Osteoblast (primary cell): ENCODE results near the gene COQ7. TPM values are rescaled to one million over a fixed set of nuclear protein-coding genes. Genes with fewer than 3 reads are reported as not detected.
A peak's percentile ranks its signal among the peaks of the same experiment; 100 is the strongest.

Experiments used
- DNase-seq: peaks from one replicate; pipeline ENCODE4 v3.0.0; 2011; ENCODE audit warnings: low spot score, mixed read lengths; ENCODE audit not compliant: insufficient read length; ENCODE audit errors: missing footprints
- H2AFZ ChIP-seq: 2 replicates; pipeline ENCODE4 v1.6.0; 2011; ENCODE audit warnings: mild to moderate bottlenecking, low read length
- H3K27ac ChIP-seq: 2 replicates; pipeline ENCODE4 v1.5.1; 2011; ENCODE audit warnings: mild to moderate bottlenecking, low read depth, low read length, moderate library complexity
- H3K27me3 ChIP-seq: 2 replicates; pipeline ENCODE4 v1.6.0; 2012; ENCODE audit warnings: mild to moderate bottlenecking, control low read depth, inconsistent platforms, low read length, moderate library complexity; ENCODE audit not compliant: insufficient read depth
- H3K36me3 ChIP-seq: 2 replicates; pipeline ENCODE4 v1.5.1; 2011; ENCODE audit warnings: mild to moderate bottlenecking, low read length, control low read depth, moderate library complexity; ENCODE audit not compliant: insufficient read depth
- H3K4me1 ChIP-seq: 2 replicates; pipeline ENCODE4 v1.5.1; 2011; ENCODE audit warnings: mild to moderate bottlenecking, low read length, control low read depth, moderate library complexity; ENCODE audit not compliant: insufficient read depth
- H3K4me2 ChIP-seq: 2 replicates; pipeline ENCODE4 v1.6.0; 2011; ENCODE audit warnings: mild to moderate bottlenecking, low read length; ENCODE audit not compliant: insufficient read depth
- H3K4me3 ChIP-seq: fragments of 200-600 bp; sonication (generic); 3 replicates; pipeline ENCODE4 v1.5.1; 2012; ENCODE audit warnings: mild to moderate bottlenecking, low read length, inconsistent platforms; ENCODE audit not compliant: insufficient read depth
- H3K79me2 ChIP-seq: 2 replicates; pipeline ENCODE4 v1.6.0; 2012; ENCODE audit warnings: mild to moderate bottlenecking, low read length, control low read depth, inconsistent platforms; ENCODE audit not compliant: insufficient read depth
- H3K9me3 ChIP-seq: 2 replicates; pipeline ENCODE4 v1.5.1; 2011; ENCODE audit warnings: low read depth, low read length, control low read depth
- H4K20me1 ChIP-seq: 2 replicates; pipeline ENCODE4 v1.6.0; 2012; ENCODE audit warnings: mild to moderate bottlenecking, low read length, control low read depth; ENCODE audit not compliant: insufficient read depth
- CTCF ChIP-seq: IDR thresholded peaks from 2 replicates; pipeline ENCODE4 v1.5.1; 2011; ENCODE audit warnings: mild to moderate bottlenecking, low read depth, low read length, moderate library complexity; ENCODE audit errors: extremely low read depth
- total RNA-seq: library from RNA; depleted of rRNA; stranded (reverse); fragments of >200 nt; gene quantifications from 2 replicates; pipeline ENCODE4 v1.2.3, GENCODE V29; 2012

Gene COQ7
- total RNA-seq, 1 donor, result 17.4 TPM

DNA sequence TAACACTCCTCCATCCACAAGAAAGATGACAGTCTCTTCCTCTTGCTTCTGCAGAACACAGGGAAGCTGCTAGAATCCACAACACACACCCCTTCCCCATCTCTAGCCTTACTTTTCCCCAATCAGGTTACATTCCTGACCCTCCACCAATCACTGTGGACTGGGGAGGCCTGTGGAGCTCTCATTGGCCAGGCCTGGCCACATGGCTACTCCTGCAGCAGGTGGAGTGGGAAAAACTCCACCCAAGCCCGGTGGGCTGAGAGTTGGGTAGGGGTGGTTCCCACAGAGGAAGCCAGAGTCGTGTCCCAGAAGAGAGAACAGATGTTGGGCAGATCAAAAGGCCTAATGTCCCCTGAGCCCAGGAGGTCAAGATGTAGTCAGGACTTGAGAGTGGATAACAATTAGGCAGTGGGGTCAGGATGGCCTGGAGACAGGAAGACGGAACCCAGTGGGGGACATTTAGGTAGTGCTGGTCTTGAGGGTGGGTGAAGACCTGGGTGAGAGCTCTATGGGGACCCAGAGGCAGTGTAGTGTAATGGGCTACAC, 22.1 kb downstream of the COQ7 start:
- Histone ChIP-seq H3K79me2 (no peaks in the 10 kb centered on the region), H3K27me3 (peaks cover 3% of the 10 kb centered on the region), H4K20me1 (no peaks in the 10 kb centered on the region), H3K4me1 (peaks cover 24% of the 10 kb centered on the region), H3K9me3 (no peaks in the 10 kb centered on the region), H3K27ac (no peak overlapping the region), H3K4me2 (no peak overlapping the region), H3K36me3 (no peaks in the 10 kb centered on the region), H2AFZ (no peak overlapping the region), H3K4me3 (no peak overlapping the region)
- TF ChIP-seq CTCF, result no peak
- no peak for DNase-seq

GRCh38 chr16:19090916-19091315, 23.5 kb downstream of the COQ7 start:
- H3K4me2 ChIP-seq, result no peak overlapping the region
- no peaks in the 10 kb centered on the region for H3K79me2 ChIP-seq
- H3K4me1 ChIP-seq, result peaks cover 18% of the 10 kb centered on the region
- H3K9me3 ChIP-seq, result no peaks in the 10 kb centered on the region
- H3K36me3 ChIP-seq, result no peaks in the 10 kb centered on the region
- no peak overlapping the region for H2AFZ ChIP-seq
- H3K4me3 ChIP-seq, result no peak overlapping the region
- no peak for DNase-seq
- H4K20me1 ChIP-seq, result no peaks in the 10 kb centered on the region
- H3K27me3 ChIP-seq, result peaks cover 1% of the 10 kb centered on the region
- TF ChIP-seq CTCF, result no peak
- no peak overlapping the region for H3K27ac ChIP-seq

DNA sequence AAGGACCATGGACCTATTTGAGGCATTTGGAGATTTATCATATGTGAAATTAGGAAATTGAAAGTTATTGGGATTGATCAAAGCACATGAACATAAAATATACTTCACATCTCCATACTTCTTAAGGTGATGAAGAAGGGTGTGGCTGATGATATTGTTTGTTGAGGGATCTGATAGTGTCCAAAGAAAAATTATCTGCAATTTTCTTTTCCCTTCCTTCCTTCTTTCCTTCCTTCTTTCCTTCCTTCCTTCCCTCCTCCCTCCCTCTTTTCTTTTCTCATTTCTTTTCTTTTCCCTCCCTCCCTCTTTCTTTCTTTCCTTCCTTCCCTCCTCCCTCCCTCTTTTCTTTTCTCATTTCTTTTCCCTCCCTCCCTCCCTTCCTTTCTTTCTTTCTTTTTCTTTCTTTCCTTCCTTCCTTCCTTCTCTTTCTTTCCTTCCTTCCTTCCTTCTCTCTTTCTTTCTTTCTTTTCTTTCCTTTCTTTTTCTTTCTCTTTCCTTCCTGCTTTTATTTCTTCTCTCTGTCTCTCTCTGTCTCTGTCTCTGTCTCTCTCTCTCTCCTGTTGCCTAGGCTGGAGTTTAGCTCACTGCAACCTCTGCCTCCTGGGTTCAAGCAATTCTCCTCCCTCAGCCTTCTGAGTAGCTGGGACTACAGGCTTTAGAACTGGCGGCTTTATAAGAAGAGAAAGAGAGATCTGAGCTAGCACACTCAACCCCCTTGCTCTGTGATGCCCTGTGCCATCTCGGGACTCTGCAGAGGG, 25.4 kb downstream of the COQ7 start:
- H3K27ac ChIP-seq, result no peak overlapping the region
- no peaks in the 10 kb centered on the region for H3K79me2 ChIP-seq
- no peak for TF ChIP-seq CTCF
- H3K4me3 ChIP-seq, result no peak overlapping the region
- H3K36me3 ChIP-seq, result no peaks in the 10 kb centered on the region
- H2AFZ ChIP-seq, result no peak overlapping the region
- peaks cover 7% of the 10 kb centered on the region for H3K4me1 ChIP-seq
- no peak for DNase-seq
- H3K4me2 ChIP-seq, result peak overlapping the region; percentile 12
- no peaks in the 10 kb centered on the region for H3K27me3 ChIP-seq
- H4K20me1 ChIP-seq, result no peaks in the 10 kb centered on the region
- H3K9me3 ChIP-seq, result no peaks in the 10 kb centered on the region
